CD4-positive, CD25-positive, alpha-beta regulatory T cell (primary cell): ENCODE data around the gene SMG6. TPM values are rescaled to one million over a fixed set of nuclear protein-coding genes. Genes with fewer than 3 reads are reported as not detected.

Experiments used
- ATAC-seq, 2 donors: fragments of 150-1000 bp; cut with Tn5 transposase; one replicate each; pipeline ENCODE4 v1.10.0; 2021; ENCODE audit warnings: low read depth in 2 of 2, moderate number of reproducible peaks in 2 of 2, moderate library complexity in 1 of 2
- DNase-seq, 3 donors: peaks; one replicate each; pipeline versions ENCODE4 v3.0.0 to v3.0.0-alpha.2; 2012 to 2022; ENCODE audit warnings: mixed read lengths in 1 of 3
- H3K27ac ChIP-seq: one replicate; pipeline ENCODE4 v1.7.0; 2013; ENCODE audit warnings: mild to moderate bottlenecking, low read length; ENCODE audit not compliant: insufficient read depth, poor library complexity, severe bottlenecking
- H3K27me3 ChIP-seq: one replicate; pipeline ENCODE4 v1.7.0; 2013; ENCODE audit warnings: low read length; ENCODE audit not compliant: control insufficient read depth, insufficient read depth
- H3K36me3 ChIP-seq: one replicate; pipeline ENCODE4 v1.7.0; 2013; ENCODE audit warnings: mild to moderate bottlenecking, low read length, moderate library complexity; ENCODE audit not compliant: control insufficient read depth, insufficient read depth
- H3K4me1 ChIP-seq: 2 replicates; pipeline ENCODE4 v1.7.0; 2013; ENCODE audit warnings: mild to moderate bottlenecking, low read length; ENCODE audit not compliant: insufficient read depth, control insufficient read depth, poor library complexity, severe bottlenecking
- H3K4me3 ChIP-seq: one replicate; pipeline ENCODE4 v1.7.0; 2013; ENCODE audit warnings: low read depth, mild to moderate bottlenecking, low read length, moderate library complexity
- H3K9me3 ChIP-seq, 2 experiments: 1 replicate in 1 of 2; 2 replicates in 1 of 2; pipeline ENCODE4 v1.7.0; 2013; ENCODE audit warnings: low read length in 2 of 2, mild to moderate bottlenecking in 1 of 2, moderate library complexity in 1 of 2; ENCODE audit not compliant: control insufficient read depth in 2 of 2
- H3K27ac Mint-ChIP-seq, 3 donors: one replicate each; pipeline ENCODE4 v1.8.0; 2020 to 2022; ENCODE audit warnings: mild to moderate bottlenecking in 3 of 3, mixed read lengths in 3 of 3, moderate library complexity in 2 of 3
- H3K27me3 Mint-ChIP-seq: one replicate; pipeline ENCODE4 v1.8.0; 2022; ENCODE audit warnings: mild to moderate bottlenecking, mixed read lengths
- H3K36me3 Mint-ChIP-seq: one replicate; pipeline ENCODE4 v1.8.0; 2020; ENCODE audit warnings: mixed read lengths
- H3K4me1 Mint-ChIP-seq, 4 donors: one replicate each; pipeline ENCODE4 v1.8.0; 2020 to 2022; ENCODE audit warnings: mixed read lengths in 4 of 4, mild to moderate bottlenecking in 1 of 4
- H3K4me3 Mint-ChIP-seq, 4 donors: one replicate each; pipeline ENCODE4 v1.8.0; 2020 to 2022; ENCODE audit warnings: mild to moderate bottlenecking in 4 of 4, mixed read lengths in 4 of 4, moderate library complexity in 3 of 4
- H3K9me3 Mint-ChIP-seq, 7 donors: one replicate each; pipeline ENCODE4 v1.8.0; 2020 to 2022; ENCODE audit warnings: mixed read lengths in 7 of 7, mild to moderate bottlenecking in 3 of 7, moderate library complexity in 2 of 7
- polyA plus RNA-seq, 4 donors: library from polyadenylated mRNA; unstranded; fragments of 300-500 nt; fragmentation: Illumina TruSeq; gene quantifications; one replicate each; pipeline ENCODE4 v1.2.3, GENCODE V29; 2021
- total RNA-seq: library from RNA; stranded (reverse); gene quantifications from one replicate; pipeline ENCODE4 v1.2.3, GENCODE V29; 2022

Gene SMG6
- total and polyA plus RNA-seq, 5 donors from 2014 or later: 3.3 to 42.9 (median 4.9) TPM

DNA sequence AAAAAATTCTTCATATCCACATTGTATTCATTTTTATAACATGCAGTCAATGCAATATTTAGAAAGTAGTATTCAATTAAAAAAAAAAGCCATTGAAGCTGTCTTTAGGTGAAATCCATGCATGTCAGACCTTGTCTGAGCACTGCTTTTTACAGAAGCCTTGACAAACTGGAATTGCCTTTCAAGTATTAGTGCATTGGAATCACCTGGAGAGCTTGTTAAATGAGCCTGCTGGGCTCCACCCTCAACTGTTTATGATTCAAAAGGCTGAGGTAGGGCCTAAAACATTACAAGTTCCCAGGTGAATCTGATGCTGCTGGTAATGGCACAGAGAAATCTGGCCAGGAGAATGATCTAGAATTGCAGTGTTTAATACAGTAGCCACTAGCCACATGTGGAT lies 162.9 kb downstream of the SMG6 start:
- no peak overlapping the region for H3K27ac ChIP-seq
- ATAC-seq (no peak), DNase-seq (no peak)
- no peaks in the 10 kb centered on the region for H3K9me3 ChIP-seq
- Mint-ChIP-seq H3K27ac (no peak overlapping the region), H3K4me1 (peaks cover 10 to 20% (median 15%) of the 10 kb centered on the region in 4 donors), H3K4me3 (no peak overlapping the region), H3K9me3 (no peaks in the 10 kb centered on the region), H3K27me3 (no peaks in the 10 kb centered on the region), H3K36me3 (peaks cover 21% of the 10 kb centered on the region)
- H3K27me3 ChIP-seq: no peaks in the 10 kb centered on the region
- H3K4me3 ChIP-seq: no peak overlapping the region
- H3K4me1 ChIP-seq: peaks cover 4% of the 10 kb centered on the region
- H3K36me3 ChIP-seq: peaks cover 14% of the 10 kb centered on the region

DNA sequence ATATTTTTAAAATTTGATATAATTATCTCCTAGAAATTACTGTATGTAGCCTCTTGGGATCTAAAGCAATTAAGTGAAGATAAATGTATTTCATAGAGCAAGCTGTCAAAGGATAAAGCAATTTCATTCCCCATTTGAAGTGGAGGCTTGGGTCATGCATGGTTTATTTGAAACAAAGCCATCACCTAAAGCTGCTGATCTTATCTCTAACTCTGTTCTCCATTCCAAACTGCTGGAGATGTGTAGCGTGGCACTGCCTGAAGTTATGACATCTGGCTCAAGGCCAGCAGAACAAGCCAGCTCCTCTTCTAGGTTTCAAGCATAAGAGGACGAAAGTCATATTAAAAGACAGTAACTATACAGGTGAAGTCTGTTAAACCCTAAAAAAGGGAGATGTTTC lies 164.8 kb downstream of the SMG6 start:
- no peaks in the 10 kb centered on the region for H3K9me3 ChIP-seq
- DNase-seq: no peak
- Mint-ChIP-seq H3K36me3 (peaks cover 19% of the 10 kb centered on the region), H3K27me3 (no peaks in the 10 kb centered on the region), H3K27ac (peak overlapping the region in 1 of 3 donors; percentile 52), H3K9me3 (no peaks in the 10 kb centered on the region), H3K4me1 (peaks cover 10 to 20% (median 16%) of the 10 kb centered on the region in 4 donors), H3K4me3 (no peak overlapping the region)
- H3K4me1 ChIP-seq: peaks cover 4% of the 10 kb centered on the region
- no peaks in the 10 kb centered on the region for H3K27me3 ChIP-seq
- H3K36me3 ChIP-seq: peaks cover 9% of the 10 kb centered on the region
- no peak for ATAC-seq
- no peak overlapping the region for H3K4me3 ChIP-seq
- no peak overlapping the region for H3K27ac ChIP-seq

GRCh38 chr17:2138318-2138717 lies 165.3 kb downstream of the SMG6 start:
- Mint-ChIP-seq H3K4me1 (peaks cover 10 to 18% (median 16%) of the 10 kb centered on the region in 4 donors), H3K27me3 (no peaks in the 10 kb centered on the region), H3K9me3 (no peaks in the 10 kb centered on the region), H3K4me3 (peak overlapping the region in 2 of 4 donors; percentile 0 to 45), H3K36me3 (peaks cover 22% of the 10 kb centered on the region), H3K27ac (peak overlapping the region; percentile 52 to 85 (median 78))
- no peaks in the 10 kb centered on the region for H3K9me3 ChIP-seq
- DNase-seq (peak in 2 of 3 donors; percentile 9 to 76), ATAC-seq (peak; percentile 78 to 88)
- no peak overlapping the region for H3K4me3 ChIP-seq
- peaks cover 4% of the 10 kb centered on the region for H3K4me1 ChIP-seq
- H3K27ac ChIP-seq: no peak overlapping the region
- H3K36me3 ChIP-seq: peaks cover 9% of the 10 kb centered on the region
- no peaks in the 10 kb centered on the region for H3K27me3 ChIP-seq

DNA sequence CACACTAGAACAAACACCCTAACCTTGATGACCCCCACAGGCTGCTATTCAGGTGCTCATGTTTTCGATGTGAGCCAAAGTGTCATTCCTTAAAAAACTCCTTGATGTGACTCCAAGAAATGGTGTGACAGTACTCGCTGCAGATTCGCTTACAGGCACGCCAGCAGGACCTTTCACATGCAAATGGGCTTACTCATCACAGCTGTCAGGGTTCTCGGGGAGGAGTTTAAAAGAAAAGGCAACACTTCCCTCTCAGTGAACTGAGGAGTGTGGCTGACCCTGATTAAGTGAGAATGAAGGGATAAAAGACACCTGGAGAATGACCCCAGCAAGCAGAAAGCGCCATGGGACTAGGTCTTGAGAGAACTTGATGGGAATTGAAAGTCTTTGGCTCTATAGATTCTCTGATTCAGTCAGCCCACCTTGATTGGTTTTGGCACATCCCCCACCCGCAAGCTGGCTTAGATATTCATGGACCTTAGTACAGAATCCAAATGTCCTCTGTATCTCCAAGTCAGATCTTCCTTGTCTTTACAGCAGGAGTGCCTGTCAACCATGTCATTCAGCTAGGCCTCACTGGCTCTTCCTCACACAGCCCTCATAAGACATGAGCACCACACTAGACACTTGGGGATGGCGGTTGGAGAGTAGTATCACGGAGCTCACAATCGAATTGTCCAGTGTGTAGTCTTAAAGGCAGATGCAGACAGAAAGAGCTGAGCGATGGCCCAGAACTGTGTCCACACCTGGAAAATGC lies 166.1 kb downstream of the SMG6 start:
- Mint-ChIP-seq H3K9me3 (no peaks in the 10 kb centered on the region), H3K4me3 (no peak overlapping the region), H3K36me3 (peaks cover 24% of the 10 kb centered on the region), H3K27me3 (no peaks in the 10 kb centered on the region), H3K27ac (peak overlapping the region; percentile 47 to 63 (median 52)), H3K4me1 (peaks cover 10 to 16% (median 15%) of the 10 kb centered on the region in 4 donors)
- Histone ChIP-seq H3K9me3 (no peaks in the 10 kb centered on the region), H3K4me3 (no peak overlapping the region), H3K27me3 (no peaks in the 10 kb centered on the region), H3K27ac (no peak overlapping the region), H3K36me3 (peaks cover 11% of the 10 kb centered on the region), H3K4me1 (peaks cover 4% of the 10 kb centered on the region)
- DNase-seq (no peak), ATAC-seq (no peak)

DNA sequence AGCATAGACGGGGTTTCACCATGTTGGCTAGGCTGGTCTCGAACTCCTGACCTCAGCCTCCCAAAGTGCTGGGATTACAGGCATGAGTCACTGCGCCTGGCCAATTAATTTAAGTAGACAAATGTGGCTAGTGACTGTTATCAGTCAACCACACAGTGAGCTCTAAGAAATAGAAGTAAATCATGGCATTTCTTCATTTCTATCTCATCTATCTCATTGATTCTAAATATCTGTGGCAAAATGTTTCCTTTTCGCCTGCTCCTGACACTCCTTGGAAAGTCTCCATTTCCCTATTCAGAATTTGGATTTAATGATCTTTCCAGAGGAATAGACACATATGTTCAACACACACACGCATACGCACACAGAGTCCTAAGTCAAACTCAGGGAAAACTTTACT lies 167.3 kb downstream of the SMG6 start:
- ATAC-seq: no peak
- DNase-seq: no peak
- H3K9me3 ChIP-seq: no peaks in the 10 kb centered on the region
- Mint-ChIP-seq H3K27me3 (no peaks in the 10 kb centered on the region), H3K36me3 (peaks cover 29% of the 10 kb centered on the region), H3K27ac (no peak overlapping the region), H3K9me3 (no peaks in the 10 kb centered on the region), H3K4me3 (no peak overlapping the region), H3K4me1 (peaks cover 10 to 16% (median 15%) of the 10 kb centered on the region in 4 donors)
- H3K27me3 ChIP-seq: no peaks in the 10 kb centered on the region
- no peak overlapping the region for H3K27ac ChIP-seq
- H3K4me1 ChIP-seq: peaks cover 4% of the 10 kb centered on the region
- peaks cover 14% of the 10 kb centered on the region for H3K36me3 ChIP-seq
- H3K4me3 ChIP-seq: no peak overlapping the region

GRCh38 chr17:2128011-2128410 lies 175.6 kb downstream of the SMG6 start:
- H3K27ac ChIP-seq: no peak overlapping the region
- no peak overlapping the region for H3K4me3 Mint-ChIP-seq
- H3K4me1 ChIP-seq: peaks cover 7% of the 10 kb centered on the region
- no peaks in the 10 kb centered on the region for H3K9me3 ChIP-seq
- ATAC-seq (no peak), DNase-seq (no peak)
- H3K27ac Mint-ChIP-seq: no peak overlapping the region
- H3K27me3 ChIP-seq: no peaks in the 10 kb centered on the region
- peaks cover 8 to 19% (median 17%) of the 10 kb centered on the region in 4 donors for H3K4me1 Mint-ChIP-seq
- H3K9me3 Mint-ChIP-seq: no peaks in the 10 kb centered on the region
- peaks cover 5% of the 10 kb centered on the region for H3K36me3 ChIP-seq
- H3K4me3 ChIP-seq: no peak overlapping the region
- peaks cover 24% of the 10 kb centered on the region for H3K36me3 Mint-ChIP-seq
- no peaks in the 10 kb centered on the region for H3K27me3 Mint-ChIP-seq

GRCh38 chr17:2125013-2125535 lies 178.5 kb downstream of the SMG6 start:
- peaks cover 4% of the 10 kb centered on the region for H3K36me3 ChIP-seq
- ATAC-seq (no peak), DNase-seq (no peak)
- no peaks in the 10 kb centered on the region for H3K9me3 Mint-ChIP-seq
- H3K4me1 Mint-ChIP-seq: peaks cover 8 to 17% (median 14%) of the 10 kb centered on the region in 4 donors
- H3K4me1 ChIP-seq: peaks cover 7% of the 10 kb centered on the region
- peaks cover 17% of the 10 kb centered on the region for H3K36me3 Mint-ChIP-seq
- no peak overlapping the region for H3K4me3 Mint-ChIP-seq
- H3K4me3 ChIP-seq: no peak overlapping the region
- H3K27ac Mint-ChIP-seq: no peak overlapping the region
- H3K27ac ChIP-seq: no peak overlapping the region
- no peaks in the 10 kb centered on the region for H3K27me3 Mint-ChIP-seq
- no peaks in the 10 kb centered on the region for H3K9me3 ChIP-seq
- H3K27me3 ChIP-seq: no peaks in the 10 kb centered on the region

DNA sequence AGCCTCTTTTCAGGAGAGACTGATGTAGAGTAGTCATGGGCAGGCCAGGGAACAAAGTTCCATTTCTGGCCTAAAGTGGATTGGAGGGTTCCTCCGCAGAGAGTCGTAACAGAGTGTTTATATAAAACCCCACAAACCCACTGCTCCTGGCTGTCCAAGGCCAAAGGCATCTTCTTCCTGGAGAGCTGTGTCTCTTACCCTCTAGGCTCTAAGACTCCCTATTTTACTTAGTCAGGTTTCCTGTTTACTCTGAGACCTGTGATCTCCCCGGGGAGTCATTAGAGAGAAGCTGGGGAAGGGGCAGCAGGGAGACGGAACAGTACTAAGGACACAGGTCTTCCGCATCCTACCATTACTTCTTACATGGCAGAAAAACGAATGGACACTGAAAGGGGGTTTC lies 179.2 kb downstream of the SMG6 start:
- no peaks in the 10 kb centered on the region for H3K9me3 ChIP-seq
- H3K4me1 ChIP-seq: peaks cover 7% of the 10 kb centered on the region
- H3K27me3 ChIP-seq: no peaks in the 10 kb centered on the region
- Mint-ChIP-seq H3K27me3 (no peaks in the 10 kb centered on the region), H3K27ac (peak overlapping the region in 2 of 3 donors; percentile 82 to 85), H3K9me3 (no peaks in the 10 kb centered on the region), H3K4me1 (peaks cover 8 to 17% (median 14%) of the 10 kb centered on the region in 4 donors), H3K36me3 (peaks cover 21% of the 10 kb centered on the region), H3K4me3 (peak overlapping the region in 1 of 4 donors; percentile 7)
- no peak overlapping the region for H3K4me3 ChIP-seq
- peaks cover 4% of the 10 kb centered on the region for H3K36me3 ChIP-seq
- ATAC-seq (no peak), DNase-seq (no peak)
- no peak overlapping the region for H3K27ac ChIP-seq
